NCI-H146 (cell line): Measurements from ENCODE around the gene HSPA1A.
A peak's percentile ranks its signal among the peaks of the same experiment; 100 is the strongest.
"Not testable (repeated sequence)": the region's sequence is repeated elsewhere in the genome, so short reads cannot be mapped to it uniquely, and the experiment has no call there.

ENCODE experiments used
- DNase-seq: peaks from one replicate; lab custom pipeline; 2025; lab: John Stamatoyannopoulos, UW

Gene HSPA1A

DNA sequence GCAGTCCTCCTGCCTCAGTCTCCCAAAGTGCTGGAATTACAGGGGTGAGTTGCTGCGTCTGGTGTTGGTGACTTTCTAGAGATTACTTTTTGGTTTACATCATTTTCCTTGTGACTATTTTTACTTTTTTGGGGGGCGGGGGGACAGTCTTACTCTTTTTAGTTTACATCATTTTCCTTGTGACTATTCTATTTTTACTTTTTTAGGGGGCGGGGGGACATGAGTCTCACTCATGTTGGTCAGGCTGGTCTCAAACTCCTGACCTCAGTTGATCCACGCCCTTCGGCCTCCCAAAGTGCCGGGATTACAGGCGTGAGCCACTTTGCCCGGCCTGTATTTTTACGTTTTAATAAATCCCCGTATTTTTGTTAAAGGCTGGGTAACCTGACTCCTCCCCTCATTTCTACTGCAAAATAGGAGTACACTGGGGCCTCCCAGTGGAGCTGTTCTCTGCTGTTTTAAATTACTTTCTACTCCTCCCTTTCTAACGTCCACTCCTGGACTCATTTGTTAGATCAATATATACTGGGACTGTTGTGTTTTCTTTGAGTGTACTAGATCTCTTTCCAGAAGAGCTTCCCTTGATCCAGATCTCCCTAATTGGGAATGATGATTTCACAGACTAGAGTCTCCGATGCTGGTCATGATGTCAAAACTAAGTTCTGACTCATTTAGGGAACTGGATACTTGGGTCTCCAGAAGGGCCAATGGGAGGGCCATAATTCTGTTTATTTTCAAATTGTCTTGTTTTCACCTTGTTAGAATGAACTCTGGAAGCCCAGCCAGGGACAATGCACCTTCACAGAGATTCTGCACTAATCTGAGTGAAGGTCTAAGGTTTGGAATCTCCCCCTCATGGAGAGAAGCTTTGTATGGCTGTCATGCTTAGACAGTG is 21.4 kb downstream of the HSPA1A start:
- DNase-seq: no peak

DNA sequence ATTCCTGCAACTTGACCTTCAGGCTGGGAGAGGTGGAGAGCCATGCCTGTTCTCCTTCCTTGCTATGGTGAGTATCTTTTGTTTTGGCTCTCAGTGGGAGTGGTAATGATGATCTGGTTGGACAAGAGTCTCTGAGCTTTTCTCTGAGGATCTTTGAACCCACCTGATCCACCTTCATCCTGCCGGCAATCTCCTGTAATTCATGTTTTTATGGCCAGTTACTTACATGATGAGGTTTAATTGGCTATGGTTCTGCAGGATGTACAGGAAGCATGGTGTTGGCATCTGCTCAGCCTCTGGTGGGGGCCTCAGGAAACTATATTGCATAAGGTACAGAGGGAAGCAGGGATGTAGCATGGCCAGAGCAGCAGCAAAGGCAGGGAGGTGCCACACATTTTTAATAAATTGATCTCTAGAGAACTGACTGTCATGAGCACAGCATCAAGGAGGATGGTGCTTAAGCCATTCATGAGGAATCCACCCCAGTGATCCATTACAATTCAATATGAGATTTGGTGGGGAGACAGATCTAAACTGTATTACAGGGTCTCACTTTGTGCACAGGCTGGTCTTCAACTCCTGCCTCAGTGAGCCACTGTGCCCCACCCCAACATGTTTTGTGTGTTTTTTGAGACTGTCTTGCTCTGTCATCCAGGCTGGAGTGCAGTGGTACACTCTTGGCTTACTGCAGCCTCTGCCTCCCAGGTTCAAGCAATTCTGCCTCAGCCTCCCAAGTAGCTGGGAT is 22.2 kb downstream of the HSPA1A start:
- DNase-seq: no peak

DNA sequence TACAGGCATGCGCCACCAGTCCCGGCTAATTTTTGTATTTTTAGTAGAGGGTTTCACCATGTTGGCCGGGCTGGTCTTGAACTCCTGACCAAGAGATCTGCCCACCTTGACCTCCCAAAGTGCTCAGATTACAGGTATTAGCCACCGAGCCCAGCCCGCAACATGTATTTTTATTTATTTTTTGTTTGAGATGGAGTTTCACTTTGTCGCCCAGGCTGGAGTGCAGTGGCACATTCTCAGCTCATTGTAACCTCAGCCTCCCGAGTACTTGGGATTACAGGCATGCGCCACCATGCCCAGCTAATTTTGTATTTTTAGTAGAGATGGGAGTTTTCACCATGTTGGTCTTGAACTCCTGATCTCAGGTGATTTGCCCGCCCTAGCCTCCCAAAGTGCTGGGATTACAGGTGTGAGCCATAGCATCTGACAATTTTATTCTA is 22.8 kb downstream of the HSPA1A start:
- not testable (repeated sequence) for DNase-seq

DNA sequence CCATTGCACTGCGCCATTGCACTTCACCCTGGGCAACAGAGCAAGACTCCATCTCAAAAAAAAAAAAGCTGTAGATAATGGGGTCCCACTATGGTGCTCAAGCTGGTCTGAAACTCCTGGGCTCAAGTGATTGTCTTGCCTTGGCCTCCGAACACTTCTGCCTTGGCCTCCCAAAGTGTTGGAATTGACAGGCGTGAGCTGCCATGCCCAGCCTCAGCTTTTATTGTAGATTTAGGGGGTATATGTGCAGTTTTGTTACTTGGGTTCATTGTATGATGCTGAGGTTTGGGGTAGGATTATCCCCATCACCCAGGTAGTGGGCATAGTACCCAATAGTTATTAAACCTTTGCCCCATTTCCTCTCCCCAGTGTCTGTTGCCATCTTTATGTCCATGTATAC is 23.6 kb downstream of the HSPA1A start:
- DNase-seq: no peak

GRCh38 chr6:31839779-31840126 is 24.4 kb downstream of the HSPA1A start:
- not testable (repeated sequence) for DNase-seq

DNA sequence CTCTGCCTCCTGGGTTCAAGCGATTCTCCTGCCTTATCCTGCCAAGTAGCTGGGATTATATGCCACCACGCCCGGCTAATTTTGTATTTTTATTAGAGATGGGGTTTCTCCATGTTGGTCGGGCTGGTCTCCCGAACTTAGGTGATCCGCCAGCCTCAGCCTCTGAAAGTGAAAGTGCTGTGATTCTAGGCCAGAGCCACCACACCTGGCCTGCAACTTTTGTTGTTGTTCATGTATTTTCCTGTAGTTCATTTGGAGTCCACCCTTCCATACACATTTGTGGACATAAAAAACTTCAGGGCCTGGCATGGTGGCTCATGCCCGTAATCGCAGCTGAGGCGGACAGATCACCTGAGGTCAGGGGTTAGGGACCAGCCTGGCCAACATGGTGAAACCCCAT is 26.7 kb downstream of the HSPA1A start:
- DNase-seq: no peak

DNA sequence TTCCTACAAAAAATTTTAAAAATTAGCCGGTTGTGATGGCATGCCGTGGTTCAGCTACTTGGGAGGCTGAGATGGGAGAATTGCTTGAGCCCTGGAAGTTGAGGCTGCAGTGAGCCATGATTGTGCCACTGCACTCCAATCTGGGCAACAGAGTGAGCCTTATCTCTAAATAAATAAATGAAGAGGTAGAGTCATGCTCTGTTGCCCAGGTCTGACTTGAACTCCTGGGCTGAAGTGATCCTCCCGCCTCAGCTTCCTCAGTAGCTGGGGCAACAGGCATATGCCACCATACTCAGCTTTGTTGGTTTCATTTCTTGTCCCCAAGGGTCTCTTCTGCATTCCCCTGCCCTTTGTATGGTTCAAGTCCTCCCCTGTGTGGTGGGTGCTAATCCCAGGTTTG is 29.2 kb downstream of the HSPA1A start:
- no peak for DNase-seq

DNA sequence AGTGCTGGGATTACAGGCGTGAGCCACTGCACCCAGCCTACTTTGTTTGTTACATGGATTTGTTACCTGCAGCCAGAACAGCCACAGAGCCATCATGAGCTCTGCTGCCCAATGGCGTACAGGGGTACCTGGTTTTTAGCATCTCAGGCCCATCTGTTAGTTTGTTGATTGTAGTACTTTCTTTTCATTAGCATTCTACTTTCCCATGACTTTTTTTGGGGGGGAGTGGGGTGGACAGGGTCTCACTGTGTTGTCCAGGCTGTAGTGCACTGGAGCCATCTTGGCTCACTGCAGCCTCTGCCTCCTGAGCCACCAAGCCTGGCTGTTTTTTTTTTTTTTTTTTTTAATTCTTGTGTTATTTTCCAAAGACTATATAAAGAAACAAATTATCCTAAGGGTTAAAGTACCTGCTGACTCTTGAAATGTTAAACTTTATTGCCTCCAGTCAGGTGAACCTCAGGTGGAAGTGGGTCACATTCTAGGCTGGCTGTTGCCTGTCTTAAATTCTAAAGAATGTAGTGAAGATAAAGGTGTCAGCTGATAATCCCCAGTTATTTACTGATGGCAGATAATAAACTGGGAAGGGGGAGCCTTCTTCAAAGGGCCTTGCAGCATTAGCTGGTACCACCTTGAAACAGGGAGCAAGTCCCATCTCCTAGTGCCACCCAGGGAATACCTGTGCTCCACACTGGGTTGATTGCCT is 32.1 kb downstream of the HSPA1A start:
- DNase-seq: no peak

- DNase-seq: no peak
These were observed 35.6 kb downstream of the HSPA1A start for GRCh38 chr6:31850765-31851484.

GRCh38 chr6:31851485-31851832 is 36.1 kb downstream of the HSPA1A start:
- no peak for DNase-seq

GRCh38 chr6:31851980-31852718 is 36.8 kb downstream of the HSPA1A start:
- DNase-seq: not testable (repeated sequence)

- not testable (repeated sequence) for DNase-seq
These were observed 42.4 kb downstream of the HSPA1A start for GRCh38 chr6:31857774-31858173.

GRCh38 chr6:31858707-31859106 is 43.4 kb downstream of the HSPA1A start:
- no peak for DNase-seq

- no peak for DNase-seq
These were observed 44.6 kb downstream of the HSPA1A start for GRCh38 chr6:31859923-31860322.

GRCh38 chr6:31860349-31860748 is 45.0 kb downstream of the HSPA1A start:
- no peak for DNase-seq

GRCh38 chr6:31861150-31861549 is 45.8 kb downstream of the HSPA1A start:
- DNase-seq: no peak

DNA sequence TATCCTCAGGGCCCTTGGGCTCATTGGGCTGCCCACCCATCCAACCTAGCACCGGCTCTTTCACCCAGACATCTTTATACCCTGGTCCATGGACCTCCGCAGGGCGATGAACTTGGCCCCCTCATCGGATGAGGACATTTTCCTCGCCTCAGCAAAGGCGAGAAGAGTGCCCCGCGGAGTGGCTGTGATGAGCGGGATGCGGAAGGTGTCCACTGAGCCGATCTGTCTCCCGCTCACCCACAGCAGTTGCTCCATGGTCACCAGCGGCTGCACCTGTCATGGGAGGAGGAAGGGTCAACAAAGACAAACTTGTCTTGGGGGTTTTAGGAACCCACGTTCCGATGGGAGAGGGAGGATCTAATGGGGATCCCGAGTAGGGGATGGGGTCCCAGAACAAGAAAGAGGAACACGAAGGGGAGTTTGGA is 46.6 kb downstream of the HSPA1A start:
- peak; percentile 14 for DNase-seq

DNA sequence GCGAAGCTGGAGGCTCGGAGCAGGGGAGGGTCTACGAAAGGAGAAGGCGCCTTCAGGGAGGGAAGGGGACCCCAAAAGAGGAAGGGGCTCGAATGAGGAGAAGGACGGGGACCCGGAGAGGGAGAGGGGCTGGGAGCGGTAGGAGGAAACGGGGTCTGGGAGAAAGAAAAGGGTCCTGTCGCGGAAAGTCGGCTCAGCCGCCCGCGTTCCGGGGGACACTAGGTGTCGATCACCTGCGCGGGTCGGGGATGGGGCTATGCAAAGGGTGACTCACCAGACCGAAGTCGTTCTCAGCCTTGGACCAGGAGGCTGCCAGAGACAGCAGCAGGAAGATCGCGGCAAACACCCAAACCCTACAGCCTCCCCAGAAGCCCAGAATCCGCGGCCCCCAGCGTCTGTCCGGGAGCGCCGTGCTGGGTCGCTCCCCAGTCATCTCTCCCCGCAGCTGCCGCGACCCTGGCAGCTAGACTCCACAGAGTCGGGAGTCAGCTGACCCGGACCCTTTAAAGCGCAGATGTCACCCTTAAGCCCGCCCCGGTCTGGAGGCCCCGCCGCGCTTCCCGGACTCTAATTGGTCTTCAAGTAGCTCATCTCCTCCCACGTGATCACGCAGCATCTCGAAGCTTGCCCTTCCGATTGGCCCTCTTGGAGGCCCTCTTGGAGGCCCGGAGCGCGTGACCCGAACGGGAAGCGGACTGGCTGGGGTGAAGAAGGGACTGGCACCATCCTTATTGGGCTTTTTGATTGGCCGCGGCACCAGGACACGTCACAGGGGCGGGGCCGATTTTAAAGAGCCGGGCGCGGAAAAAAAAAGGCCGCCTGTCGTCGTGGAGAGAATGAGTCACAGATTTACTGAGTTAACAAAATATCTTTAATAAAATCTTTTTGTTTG is 47.2 kb downstream of the HSPA1A start, which contains the start of gene NEU1:
Gene NEU1, minus strand, starts transcription at position 478 of the 892 bp plus-strand sequence. Its CDS starts 45 bp downstream, at position 433.
- peak; percentile 100 for DNase-seq

DNA sequence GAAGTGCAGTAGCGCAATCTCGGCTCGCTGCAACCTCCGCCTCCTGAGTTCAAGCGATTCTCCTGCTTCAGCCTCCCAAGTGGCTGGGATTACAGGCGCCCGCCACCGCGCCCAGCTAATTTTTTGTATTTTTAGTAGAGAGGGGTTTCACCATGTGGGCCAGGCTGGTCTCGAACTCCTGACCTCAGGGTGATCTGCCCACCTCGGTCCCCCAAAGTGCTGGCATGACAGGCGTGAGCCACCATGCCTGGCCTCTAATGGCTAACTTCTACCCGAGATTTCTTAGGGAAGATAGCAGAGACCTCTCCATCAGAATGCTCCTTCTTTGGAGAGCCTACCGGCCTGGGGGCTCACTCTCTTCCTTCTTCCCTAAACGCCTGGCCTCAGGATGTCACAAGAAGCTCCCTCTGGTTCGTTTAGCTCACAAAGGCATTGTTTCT is 48.8 kb downstream of the HSPA1A start:
- not testable (repeated sequence) for DNase-seq

DNA sequence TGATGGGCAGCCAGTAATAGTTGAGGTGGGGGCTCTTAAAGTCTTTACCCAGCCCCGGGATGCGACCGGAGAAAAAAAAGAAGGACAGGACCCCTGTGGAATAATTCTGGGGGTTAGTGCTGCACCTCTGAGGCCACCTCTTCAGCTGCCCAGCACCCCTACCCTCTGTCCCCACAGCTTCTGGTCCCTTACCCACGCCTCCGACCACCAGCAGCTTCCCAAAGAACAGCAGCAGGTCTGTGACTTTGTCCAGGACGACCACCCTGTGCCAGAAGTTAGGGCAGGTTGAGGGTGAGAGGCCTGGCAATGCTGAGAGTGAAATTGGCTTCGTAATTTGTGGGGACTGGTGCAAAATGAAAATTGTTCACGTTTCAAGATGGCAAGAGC is 49.5 kb downstream of the HSPA1A start:
- no peak for DNase-seq
